Measurements from ENCODE around the gene ZNF507.

ZNF507 gene

GRCh38 chr19:32345261-32346207 lies at the start of gene ZNF507:
Gene ZNF507, plus strand, starts transcription at chr19:32345610. Its CDS starts 7,221 bp downstream, at chr19:32352831.
- DNase-seq (ENCODE audit: low spot score): peak; percentile 95

DNA sequence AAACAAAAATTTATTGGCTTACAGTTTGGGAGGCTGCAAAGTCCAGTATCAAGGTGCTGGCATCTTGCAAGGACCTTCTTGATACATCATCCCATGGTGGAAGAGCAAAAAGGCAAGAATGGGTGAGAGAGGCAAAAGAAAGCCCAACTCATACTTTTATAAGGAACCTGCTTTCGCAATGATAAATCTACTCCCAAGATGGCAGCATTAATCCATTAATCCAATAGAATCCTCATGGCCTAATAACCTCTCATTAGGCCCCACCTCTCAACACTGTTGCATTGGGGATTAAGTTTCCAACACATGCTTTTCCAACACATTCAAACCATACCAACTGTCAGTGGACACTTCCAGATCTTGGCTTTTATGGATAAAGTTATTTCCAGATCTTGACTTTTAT lies 48.7 kb upstream of the ZNF507 start:
- no peak for DNase-seq (ENCODE audit: low spot score)

DNA sequence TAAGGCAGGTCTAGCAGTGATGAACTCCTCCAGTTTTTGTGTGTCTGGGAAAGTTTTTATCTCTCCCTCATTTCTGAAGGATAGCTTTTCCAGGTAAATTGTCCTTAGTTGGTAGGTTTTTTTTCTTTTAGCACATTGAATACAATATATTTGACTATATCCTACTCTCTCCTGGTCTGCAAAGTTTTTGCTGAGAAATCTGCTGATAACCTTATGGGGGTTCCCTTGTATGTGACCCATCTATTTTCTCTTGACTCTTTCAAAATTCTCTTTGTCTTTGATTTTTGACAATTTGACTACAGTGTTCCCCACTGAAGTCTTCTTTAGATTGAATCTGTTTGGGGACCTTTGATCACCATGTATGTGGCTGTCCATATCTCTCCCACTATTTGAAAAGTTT lies 42.6 kb upstream of the ZNF507 start:
- no peak for DNase-seq (ENCODE audit: low spot score)

DNA sequence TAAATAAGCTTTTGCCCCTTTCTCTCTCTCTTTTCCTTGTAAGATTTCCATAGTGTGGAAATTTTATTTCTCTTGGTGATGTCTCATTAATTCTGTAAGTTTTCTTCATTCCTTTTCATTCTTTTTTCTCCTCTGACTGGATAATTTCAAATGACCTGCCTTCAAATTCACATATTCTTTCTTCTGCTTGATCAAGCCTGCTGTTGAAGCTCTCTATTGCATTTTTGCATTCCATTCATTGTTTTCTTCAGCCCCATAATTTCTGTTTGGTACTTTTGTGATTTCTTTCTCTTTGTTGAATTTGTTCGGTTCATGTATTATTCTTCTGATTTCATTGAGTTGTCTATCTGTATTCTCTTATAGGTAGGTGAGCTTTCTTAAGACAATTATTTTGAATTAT lies 42.2 kb upstream of the ZNF507 start:
- DNase-seq (ENCODE audit: low spot score): no peak

DNA sequence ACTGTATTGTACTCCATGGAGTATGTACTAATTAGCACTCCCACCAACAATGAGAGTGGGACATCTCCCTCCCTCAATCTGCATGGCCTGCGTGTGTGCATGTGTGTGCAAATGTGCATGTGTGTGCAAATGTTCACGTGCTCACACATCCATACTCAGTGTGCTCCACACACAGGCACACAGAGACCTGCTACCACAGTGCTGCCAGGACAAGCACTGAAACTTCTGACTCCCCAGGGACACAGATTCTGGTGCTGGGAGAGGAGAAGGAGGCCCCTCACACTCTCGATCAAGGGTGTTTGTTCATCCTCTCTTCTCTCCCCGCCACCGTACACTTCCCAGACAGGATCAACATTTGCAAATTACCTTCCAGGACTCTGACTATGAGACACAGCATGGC lies 37.8 kb upstream of the ZNF507 start:
- no peak for DNase-seq (ENCODE audit: low spot score)

DNA sequence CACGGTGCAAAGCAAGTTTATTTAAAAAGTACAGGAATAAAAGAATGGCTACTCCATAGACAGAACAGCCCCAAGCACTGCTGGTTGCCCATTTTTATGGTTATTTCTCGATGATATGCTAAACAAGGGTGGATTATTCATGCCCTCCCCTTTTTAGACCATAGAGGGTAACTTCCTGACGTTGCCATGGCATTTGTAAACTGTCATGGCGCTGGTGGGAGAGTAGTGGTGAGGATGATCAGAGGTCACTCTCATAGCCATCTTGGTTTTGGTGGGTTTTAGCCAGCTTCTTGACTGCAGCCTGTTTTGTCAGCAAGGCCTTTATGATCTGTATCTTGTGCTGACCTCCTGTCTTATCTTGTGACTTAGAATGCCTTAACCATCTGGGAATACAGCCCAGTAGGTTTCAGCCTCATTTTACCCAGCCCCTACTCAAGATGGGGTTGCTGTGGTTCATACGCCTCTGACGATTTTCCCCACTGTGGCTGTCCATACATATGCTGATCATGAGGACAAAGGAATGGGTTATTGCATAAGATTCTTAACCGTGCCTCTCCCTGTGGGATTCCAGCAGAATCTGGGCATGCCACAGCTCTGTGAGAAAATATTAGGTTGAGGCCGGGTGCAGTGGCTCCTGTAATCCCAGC lies 36.9 kb upstream of the ZNF507 start:
- DNase-seq (ENCODE audit: low spot score): no peak

DNA sequence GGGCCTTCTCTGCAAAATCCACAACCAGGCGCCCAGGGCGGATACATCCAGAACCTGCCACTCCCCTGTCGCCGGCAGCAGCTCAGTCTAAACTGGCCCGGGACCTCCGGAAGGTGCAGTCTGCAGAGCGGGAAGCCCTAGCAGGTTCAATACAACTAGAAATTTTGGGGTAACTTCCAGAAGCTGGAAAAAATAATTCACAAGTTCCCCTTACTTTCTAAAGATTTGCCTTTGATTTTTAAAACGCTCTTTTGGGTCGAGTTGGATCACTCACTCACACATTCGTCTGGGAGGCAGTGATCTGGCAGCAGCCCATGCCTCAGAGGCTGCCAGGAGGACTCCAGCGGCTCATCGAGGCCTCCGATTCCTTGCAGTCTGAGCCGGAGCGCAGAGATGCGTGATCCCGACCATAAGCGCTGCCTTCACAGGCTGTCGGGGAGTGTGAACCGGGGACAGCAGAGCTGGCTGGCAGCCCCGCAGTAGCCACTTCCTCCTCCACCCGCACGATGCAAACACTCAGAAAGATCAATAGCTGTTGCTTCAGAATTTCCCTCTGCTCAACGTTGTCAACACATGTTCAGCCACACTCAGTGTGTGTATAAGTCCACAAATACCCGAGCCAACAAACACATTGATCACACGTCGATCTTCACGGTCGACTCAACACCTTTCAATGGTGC lies 35.6 kb upstream of the ZNF507 start:
- no peak for DNase-seq (ENCODE audit: low spot score)

- DNase-seq (ENCODE audit: low spot score): no peak
Observed at GRCh38 chr19:32311371-32311770, 34.0 kb upstream of the ZNF507 start.

DNA sequence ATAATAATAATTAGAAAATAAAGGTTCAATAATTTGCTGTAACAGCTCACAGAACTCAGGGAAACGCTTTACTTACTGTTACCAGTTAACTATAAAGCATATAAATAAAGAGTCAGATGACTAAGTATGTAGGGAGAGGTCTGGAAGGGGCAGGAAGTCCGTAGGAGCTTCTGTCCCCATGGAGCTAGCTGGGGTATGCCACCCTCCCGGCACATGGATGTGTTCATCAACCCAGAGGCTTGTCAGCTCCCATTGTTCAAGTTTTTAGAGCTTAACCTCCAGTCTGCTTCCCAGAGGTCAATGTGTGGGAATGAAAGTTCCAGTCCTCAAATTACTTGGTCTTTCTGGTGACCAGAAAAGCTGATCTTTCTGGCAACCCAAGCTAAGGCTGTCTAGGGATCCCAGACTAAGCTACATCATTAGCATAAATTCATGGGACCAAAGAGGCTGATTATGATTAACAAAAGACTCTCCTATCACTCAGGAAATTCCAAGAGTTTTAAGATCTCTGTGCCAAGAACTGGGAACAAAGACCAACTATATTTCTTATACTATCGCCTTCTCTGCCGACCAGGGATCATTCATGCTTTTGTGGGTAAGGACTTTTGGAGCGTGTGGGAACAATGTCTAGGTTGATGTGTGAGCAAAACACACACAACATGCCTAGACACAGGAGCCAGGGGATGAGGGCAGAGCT lies 31.7 kb upstream of the ZNF507 start:
- DNase-seq (ENCODE audit: low spot score): no peak

DNA sequence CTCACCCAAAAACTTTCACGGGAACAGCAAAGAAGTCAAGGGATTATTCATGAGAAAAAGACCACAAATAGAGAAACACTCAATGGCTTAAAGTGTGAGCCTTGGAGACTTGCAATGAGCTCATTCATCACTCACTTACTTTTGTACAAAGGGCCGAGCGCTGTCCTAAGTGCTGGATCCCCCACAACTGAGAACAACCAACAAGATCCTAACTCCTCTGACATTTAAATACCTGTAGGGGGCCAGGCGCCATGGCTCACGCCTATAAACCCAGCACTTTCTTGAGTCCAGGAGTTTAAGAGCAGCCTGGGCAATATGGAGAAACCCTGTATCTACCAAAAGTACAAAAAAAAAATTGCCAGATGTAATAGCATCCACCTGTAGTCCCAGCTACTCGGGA lies 29.4 kb upstream of the ZNF507 start:
- no peak for DNase-seq (ENCODE audit: low spot score)

DNA sequence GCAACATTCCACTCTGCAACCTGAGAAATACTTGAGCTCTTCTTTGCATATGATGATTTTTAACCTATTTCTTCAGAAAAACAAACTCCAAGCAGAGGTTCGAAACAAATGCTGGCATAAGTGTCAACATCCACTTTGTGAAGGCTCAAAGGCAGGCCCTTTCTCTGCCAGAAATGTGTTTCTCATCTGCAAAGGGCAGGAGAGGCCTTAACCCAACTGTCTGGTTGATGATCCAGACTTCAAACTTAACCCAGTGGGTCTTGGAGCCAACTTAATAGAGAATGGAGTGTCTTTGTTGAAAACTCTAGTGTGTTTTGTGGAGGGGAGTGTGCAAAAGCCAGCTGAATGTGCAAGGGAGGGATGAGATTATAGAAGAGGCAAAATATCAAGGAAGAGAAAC lies 28.3 kb upstream of the ZNF507 start:
- no peak for DNase-seq (ENCODE audit: low spot score)

DNA sequence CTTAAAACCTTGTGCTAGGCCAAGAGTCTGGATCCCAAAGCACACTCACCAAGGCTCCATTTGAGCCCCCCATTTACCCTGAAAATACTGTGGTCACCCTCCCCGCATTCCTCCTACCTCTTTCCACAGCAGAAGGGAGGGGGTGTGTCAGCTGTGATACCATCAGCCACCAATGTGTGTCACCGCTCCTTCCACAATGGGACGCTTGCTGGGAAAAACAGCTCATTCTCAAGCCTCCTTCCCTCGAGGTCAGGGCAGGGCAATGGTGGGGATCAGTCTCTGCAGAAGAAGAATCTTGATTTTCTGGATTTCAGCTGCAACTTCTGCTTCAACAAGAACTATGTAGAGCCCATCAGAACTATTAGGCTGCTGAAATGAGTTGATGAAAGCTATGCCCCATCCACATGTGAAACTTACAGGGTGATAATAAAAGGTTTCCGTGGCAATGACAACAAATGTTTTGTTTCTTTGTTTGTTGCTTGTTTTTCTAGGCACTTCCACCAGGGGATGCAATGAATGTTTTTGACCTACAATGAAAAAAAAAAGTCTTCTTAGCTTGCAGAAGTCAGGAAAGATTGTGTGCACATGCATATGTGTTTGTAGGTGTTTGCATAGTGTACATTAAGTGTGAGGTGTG lies 26.4 kb upstream of the ZNF507 start:
- DNase-seq (ENCODE audit: low spot score): peak; percentile 66

DNA sequence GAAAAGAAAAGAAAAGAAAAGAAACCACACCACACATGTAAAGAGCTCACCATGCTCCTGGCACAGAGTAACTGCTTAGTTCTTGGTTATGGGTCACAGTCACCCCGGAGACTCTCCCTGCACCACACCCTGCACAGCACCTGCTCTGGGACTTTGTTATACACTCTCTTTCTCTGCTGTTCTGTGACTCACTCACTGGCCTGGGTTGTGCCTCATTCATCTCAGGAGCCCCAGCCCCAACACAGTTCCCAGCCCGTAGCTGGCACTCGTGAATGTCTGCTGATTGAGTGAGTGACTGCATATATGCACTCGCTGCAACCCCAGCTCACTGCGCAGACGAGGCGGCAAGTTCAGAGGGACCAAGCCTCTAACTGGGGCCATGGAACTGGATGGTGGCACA lies 22.9 kb upstream of the ZNF507 start:
- no peak for DNase-seq (ENCODE audit: low spot score)

DNA sequence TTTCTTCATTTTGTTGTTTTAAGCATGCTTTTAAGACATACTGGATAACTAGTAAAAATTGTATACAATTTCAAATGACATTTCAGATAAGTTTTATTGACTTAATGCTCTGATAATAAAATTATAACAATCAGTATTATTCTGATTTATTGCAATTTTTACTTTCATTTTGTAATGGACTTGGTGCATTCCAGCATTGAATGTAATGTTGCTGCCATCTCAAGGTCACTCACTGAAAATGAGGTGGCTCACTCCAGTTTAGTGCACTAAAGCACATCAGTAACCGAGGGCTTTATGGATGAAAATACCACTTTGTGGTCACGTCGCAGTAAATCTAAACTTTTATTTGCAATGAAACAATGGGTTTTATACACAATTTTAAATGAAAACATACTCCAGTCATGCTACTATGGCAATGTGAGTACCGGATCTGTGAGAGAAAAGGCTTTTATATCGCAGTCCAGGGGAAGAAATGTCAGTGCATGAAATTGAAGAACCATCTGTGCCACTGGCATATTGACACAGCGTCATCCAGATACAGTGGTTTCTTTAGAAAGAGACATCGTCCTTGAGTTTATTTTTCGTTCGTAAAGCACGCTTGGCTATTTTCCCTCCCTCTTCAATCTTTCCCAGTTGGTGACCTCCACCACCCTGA lies 20.7 kb upstream of the ZNF507 start:
- DNase-seq (ENCODE audit: low spot score): no peak

- no peak for DNase-seq (ENCODE audit: low spot score)
Observed at GRCh38 chr19:32330213-32330857, 15.1 kb upstream of the ZNF507 start.

GRCh38 chr19:32333227-32333626 lies 12.2 kb upstream of the ZNF507 start:
- DNase-seq (ENCODE audit: low spot score): no peak

DNA sequence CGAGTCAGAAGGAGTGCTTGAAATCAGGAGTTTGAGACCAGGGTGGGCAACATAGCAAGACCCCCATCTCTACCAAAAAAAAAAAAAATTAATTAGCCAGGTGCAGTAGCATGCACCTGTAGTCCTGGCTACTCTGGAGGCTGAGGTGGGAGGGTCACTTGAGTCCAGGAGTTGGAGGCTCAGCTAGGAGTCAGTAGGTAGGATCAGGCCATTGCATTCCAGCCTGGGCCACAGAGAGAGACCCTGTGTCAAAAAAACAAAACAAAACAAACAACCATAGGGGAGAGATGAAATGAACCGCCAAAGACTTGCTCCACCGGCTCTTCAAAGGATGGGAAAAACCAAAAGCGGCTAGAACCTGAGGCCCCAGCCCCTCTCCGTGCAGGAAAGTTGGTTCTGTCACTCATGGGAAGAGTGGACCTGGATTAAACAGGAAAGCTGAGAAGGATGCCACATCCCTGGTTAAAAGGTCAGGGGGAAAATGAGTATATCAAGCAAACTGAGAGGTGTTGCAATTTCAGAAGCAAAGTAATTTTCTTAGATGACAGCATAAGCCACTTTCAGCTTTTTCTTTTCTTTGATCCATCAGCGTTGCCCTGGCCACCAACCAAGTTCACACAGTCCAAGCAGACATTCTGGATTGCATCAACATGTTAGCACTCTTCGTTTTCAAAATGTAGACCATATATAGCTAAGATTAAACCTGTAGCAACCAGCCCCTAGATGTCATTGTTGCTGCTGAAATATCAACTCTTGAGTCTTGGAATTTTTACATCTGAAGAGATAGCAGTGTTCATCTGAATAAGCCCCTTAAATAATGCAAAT lies 8.9 kb upstream of the ZNF507 start:
- peak; percentile 31 for DNase-seq (ENCODE audit: low spot score)

DNA sequence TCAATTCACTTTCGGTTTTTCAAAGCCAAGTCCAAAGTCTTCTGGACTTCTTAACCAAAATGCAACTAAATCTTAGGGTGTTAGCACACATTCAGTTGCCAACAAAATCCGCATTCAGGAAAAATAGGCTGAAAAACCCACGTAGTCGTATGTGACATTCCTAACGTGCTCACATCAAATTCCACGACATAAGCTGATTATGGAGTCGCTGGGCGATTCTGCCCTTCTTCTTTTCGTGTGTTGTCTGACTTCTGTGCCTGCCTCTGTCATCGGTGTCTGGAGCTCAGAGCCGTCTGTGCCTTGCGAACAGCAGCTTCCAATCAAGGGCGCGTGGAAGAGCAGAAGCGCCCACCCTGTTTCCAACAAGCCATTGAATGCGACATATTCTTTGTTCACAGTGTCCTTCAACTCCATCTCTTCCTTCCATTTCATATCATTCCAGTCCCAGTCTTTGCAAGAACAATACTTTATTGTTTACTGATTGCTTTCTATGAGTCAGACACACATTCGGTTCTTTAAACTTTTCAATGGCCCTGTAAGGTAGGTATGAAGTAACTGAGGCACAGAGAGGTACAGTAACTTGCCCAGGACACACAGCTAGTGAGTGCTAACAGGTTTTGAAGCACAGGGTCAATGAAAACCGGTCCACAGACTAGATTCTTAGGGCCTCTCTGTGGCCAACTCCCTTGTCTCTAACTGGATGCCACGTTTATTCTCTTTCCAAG lies 8.2 kb upstream of the ZNF507 start:
- no peak for DNase-seq (ENCODE audit: low spot score)

- no peak for DNase-seq (ENCODE audit: low spot score)
Observed at GRCh38 chr19:32339423-32339822, 6.0 kb upstream of the ZNF507 start.
